WTC11 (cell line): ENCODE measurements around the gene SORCS2. TPM values are rescaled to one million over a fixed set of nuclear protein-coding genes. Genes with fewer than 3 reads are reported as not detected.

ENCODE experiments used
- ATAC-seq: fragments of 200-7000 bp; cut with Tn5 transposase; 2 replicates; pipeline ENCODE4 v1.10.0; 2021; ENCODE audit warnings: mild to moderate bottlenecking, moderate library complexity
- CTCF ChIA-PET: fragments of 300-600 bp; sonication (Branson Sonifier 250); formaldehyde crosslinking; loops from one replicate; lab custom pipeline; 2021; ENCODE audit warnings: antibody characterized with exemption; lab: Charles Lee
- POLR2A ChIA-PET: fragments of 350-600 bp; sonication (Branson Sonifier 250); formaldehyde crosslinking; loops from one replicate; lab custom pipeline; 2021; ENCODE audit warnings: antibody characterized with exemption; lab: Charles Lee
- DNase-seq: peaks from one replicate; pipeline ENCODE4 v3.0.0; 2021; ENCODE audit warnings: low spot score
- H3K27ac Mint-ChIP-seq: 2 replicates; pipeline ENCODE4 v1.8.0; 2021; ENCODE audit warnings: mixed read lengths
- H3K27me3 Mint-ChIP-seq: 2 replicates; pipeline ENCODE4 v1.8.0; 2021; ENCODE audit warnings: low read depth, mild to moderate bottlenecking, moderate library complexity, mixed read lengths
- H3K36me3 Mint-ChIP-seq: 2 replicates; pipeline ENCODE4 v1.8.0; 2021; ENCODE audit warnings: mixed read lengths
- H3K4me1 Mint-ChIP-seq: 2 replicates; pipeline ENCODE4 v1.8.0; 2022; ENCODE audit warnings: mixed read lengths
- H3K4me3 Mint-ChIP-seq: 2 replicates; pipeline ENCODE4 v1.8.0; 2021; ENCODE audit warnings: mild to moderate bottlenecking, moderate library complexity, mixed read lengths
- H3K9me3 Mint-ChIP-seq: 2 replicates; pipeline ENCODE4 v1.8.0; 2021; ENCODE audit warnings: mixed read lengths
- ARID4B ChIP-seq: sonication (generic); formaldehyde crosslinking; IDR thresholded peaks from 2 replicates; pipeline ENCODE4 v1.8.0; 2023; ENCODE audit warnings: missing genetic modification reagents, mild to moderate bottlenecking, borderline replicate concordance
- CBFB ChIP-seq: sonication (generic); formaldehyde crosslinking; IDR thresholded peaks from 2 replicates; pipeline ENCODE4 v1.8.1; 2022; ENCODE audit warnings: mild to moderate bottlenecking, low read depth, missing genetic modification reagents
- CDX4 ChIP-seq: fragments of 250-450 bp; sonication (Bioruptor Pico); IDR thresholded peaks from 2 replicates; pipeline ENCODE4 v1.9.0; 2021; ENCODE audit warnings: moderate library complexity, mild to moderate bottlenecking, inconsistent platforms, borderline replicate concordance
- E2F1 ChIP-seq: sonication (generic); formaldehyde crosslinking; IDR thresholded peaks from 2 replicates; pipeline ENCODE4 v1.8.0; 2022; ENCODE audit warnings: mild to moderate bottlenecking, missing genetic modification reagents
- E2F5 ChIP-seq: sonication (generic); formaldehyde crosslinking; IDR thresholded peaks from 2 replicates; pipeline ENCODE4 v1.8.1; 2022; ENCODE audit warnings: mild to moderate bottlenecking, moderate library complexity, missing genetic modification reagents
- ELF4 ChIP-seq: sonication (generic); formaldehyde crosslinking; IDR thresholded peaks from 2 replicates; pipeline ENCODE4 v1.8.1; 2022; ENCODE audit warnings: low read depth, mild to moderate bottlenecking, moderate library complexity, missing genetic modification reagents
- EMX1 ChIP-seq: fragments of 250-450 bp; sonication (Bioruptor Pico); IDR thresholded peaks from 2 replicates; pipeline ENCODE4 v1.8.0; 2021; ENCODE audit warnings: mild to moderate bottlenecking
- ETV6 ChIP-seq: sonication (generic); formaldehyde crosslinking; IDR thresholded peaks from 2 replicates; pipeline ENCODE4 v1.8.1; 2022; ENCODE audit warnings: mild to moderate bottlenecking, missing genetic modification reagents
- FOXJ3 ChIP-seq: sonication (generic); formaldehyde crosslinking; IDR thresholded peaks from 2 replicates; pipeline ENCODE4 v1.9.0; 2021; ENCODE audit warnings: missing genetic modification reagents, mild to moderate bottlenecking, borderline replicate concordance
- HMGA2 ChIP-seq: fragments of 250-450 bp; sonication (Bioruptor Pico); IDR thresholded peaks from 2 replicates; pipeline ENCODE4 v1.4.0; 2021; ENCODE audit warnings: mild to moderate bottlenecking, moderate library complexity
- JUN ChIP-seq: sonication (generic); formaldehyde crosslinking; IDR thresholded peaks from 2 replicates; pipeline ENCODE4 v1.8.0; 2023; ENCODE audit warnings: mild to moderate bottlenecking, missing genetic modification reagents
- KAT7 ChIP-seq: sonication (generic); formaldehyde crosslinking; IDR thresholded peaks from 2 replicates; pipeline ENCODE4 v1.8.1; 2023; ENCODE audit warnings: missing genetic modification reagents, mild to moderate bottlenecking, borderline replicate concordance
- MYBL2 ChIP-seq: sonication (generic); formaldehyde crosslinking; IDR thresholded peaks from 2 replicates; pipeline ENCODE4 v1.8.1; 2023; ENCODE audit warnings: mild to moderate bottlenecking, moderate library complexity, missing genetic modification reagents
- OVOL2 ChIP-seq: fragments of 250-450 bp; sonication (Bioruptor Pico); IDR thresholded peaks from 2 replicates; pipeline ENCODE4 v1.9.0; 2021; ENCODE audit warnings: mild to moderate bottlenecking, borderline replicate concordance
- PRDM15 ChIP-seq: sonication (generic); formaldehyde crosslinking; IDR thresholded peaks from 2 replicates; pipeline ENCODE4 v1.8.0; 2022; ENCODE audit warnings: missing genetic modification reagents
- RORB ChIP-seq: fragments of 250-450 bp; sonication (Bioruptor Pico); IDR thresholded peaks from 2 replicates; pipeline ENCODE4 v1.9.0; 2021; ENCODE audit warnings: mild to moderate bottlenecking
- TCF7 ChIP-seq: sonication (generic); formaldehyde crosslinking; IDR thresholded peaks from 2 replicates; pipeline ENCODE4 v1.8.0; 2022; ENCODE audit warnings: mild to moderate bottlenecking, low read depth, missing genetic modification reagents, moderate library complexity
- TP53 ChIP-seq: sonication (generic); formaldehyde crosslinking; IDR thresholded peaks from 2 replicates; pipeline ENCODE4 v1.8.1; 2023; ENCODE audit warnings: mild to moderate bottlenecking, missing genetic modification reagents
- USF1 ChIP-seq: sonication (generic); formaldehyde crosslinking; IDR thresholded peaks from 2 replicates; pipeline ENCODE4 v1.8.0; 2022; ENCODE audit warnings: mild to moderate bottlenecking, missing genetic modification reagents
- ZMAT4 ChIP-seq: fragments of 250-450 bp; sonication (Bioruptor Pico); IDR thresholded peaks from 2 replicates; pipeline ENCODE4 v1.9.0; 2021; ENCODE audit warnings: mild to moderate bottlenecking
- ZNF416 ChIP-seq: fragments of 250-450 bp; sonication (Bioruptor Pico); IDR thresholded peaks from 2 replicates; pipeline ENCODE4 v1.9.0; 2021; ENCODE audit warnings: mild to moderate bottlenecking, inconsistent platforms
- ZNF512 ChIP-seq: sonication (generic); formaldehyde crosslinking; IDR thresholded peaks from 2 replicates; pipeline ENCODE4 v1.8.1; 2022; ENCODE audit warnings: missing genetic modification reagents, borderline replicate concordance
- ZNF671 ChIP-seq: fragments of 250-450 bp; sonication (Bioruptor Pico); IDR thresholded peaks from 2 replicates; pipeline ENCODE4 v1.8.0; 2021; ENCODE audit warnings: mild to moderate bottlenecking
- total RNA-seq: library from RNA; stranded (reverse); gene quantifications from 3 replicates; pipeline ENCODE4 v1.2.3, GENCODE V29; 2021

SORCS2 gene
- total RNA-seq, 1 experiment from 2014 or later, result 6.6 TPM

- no peak for ATAC-seq
- Mint-ChIP-seq H3K4me1 (peaks cover 16% of the 10 kb centered on the region), H3K27me3 (no peaks in the 10 kb centered on the region; the same call in 1 of the 2 replicates), H3K4me3 (no peak overlapping the region), H3K36me3 (no peaks in the 10 kb centered on the region), H3K27ac (no peak overlapping the region), H3K9me3 (no peaks in the 10 kb centered on the region)
- CTCF ChIA-PET, result no interaction called here
- POLR2A ChIA-PET, result no interaction called here
- TF ChIP-seq CDX4 (CRISPR knock-in tag) (no peak), CBFB (CRISPR knock-in tag) (no peak), HMGA2 (CRISPR knock-in tag) (no peak), PRDM15 (no peak), ARID4B (CRISPR knock-in tag) (no peak), FOXJ3 (CRISPR knock-in tag) (no peak), EMX1 (CRISPR knock-in tag) (no peak), KAT7 (no peak), ELF4 (no peak), JUN (CRISPR knock-in tag) (no peak), TCF7 (CRISPR knock-in tag) (no peak), ZNF671 (CRISPR knock-in tag) (no peak), TP53 (no peak)
- DNase-seq, result no peak
Measured at GRCh38 chr4:7458477-7458876, 266.1 kb downstream of the SORCS2 start.

- Mint-ChIP-seq H3K27ac (no peak overlapping the region), H3K4me1 (peaks cover 24% of the 10 kb centered on the region), H3K27me3 (no peaks in the 10 kb centered on the region; the same call in 1 of the 2 replicates), H3K36me3 (no peaks in the 10 kb centered on the region), H3K9me3 (no peaks in the 10 kb centered on the region), H3K4me3 (no peak overlapping the region)
- ChIA-PET POLR2A (no interaction called here), CTCF (interaction anchor here (1.0 to 3.6 kb wide), 3 partner anchors 94 to 265 kb away, joined by 3 to 14 read pairs (median 4); no protein-coding TSS in a partner anchor)
- ATAC-seq (no peak), DNase-seq (no peak)
- TF ChIP-seq MYBL2 (CRISPR knock-in tag), result no peak
- no peak for TF ChIP-seq ZNF416 (CRISPR knock-in tag)
- TF ChIP-seq E2F1 (CRISPR knock-in tag), result no peak
- no peak for TF ChIP-seq E2F5 (CRISPR knock-in tag)
- TF ChIP-seq ZNF512 (CRISPR knock-in tag), result no peak
- TF ChIP-seq ZMAT4, result no peak
- no peak for TF ChIP-seq ETV6 (CRISPR knock-in tag)
- no peak for TF ChIP-seq RORB
- no peak for TF ChIP-seq OVOL2 (CRISPR knock-in tag)
- TF ChIP-seq ZNF671 (CRISPR knock-in tag), result no peak
- TF ChIP-seq USF1, result no peak
Measured at GRCh38 chr4:7459471-7459870, 267.1 kb downstream of the SORCS2 start.
